H9 (cell line): Measurements from ENCODE around the gene OR6K6. TPM values are rescaled to one million over a fixed set of nuclear protein-coding genes. Genes with fewer than 3 reads are reported as not detected.

Experiments used
- DNase-seq: peaks from one replicate; pipeline ENCODE4 v3.0.0-alpha.2; 2017
- H2AFZ ChIP-seq: one replicate; pipeline ENCODE4 v1.6.1; 2013; ENCODE audit warnings: mild to moderate bottlenecking, low read length, control low read depth, moderate library complexity
- H2AK5ac ChIP-seq: 2 replicates; pipeline ENCODE4 v1.6.1; 2013; ENCODE audit warnings: low read length, control low read depth, mixed read lengths; ENCODE audit not compliant: insufficient read length
- H2BK120ac ChIP-seq: one replicate; pipeline ENCODE4 v1.6.1; 2013; ENCODE audit warnings: low read depth, mild to moderate bottlenecking, low read length, control low read depth, inconsistent platforms; ENCODE audit not compliant: poor library complexity, severe bottlenecking
- H2BK12ac ChIP-seq: 2 replicates; pipeline ENCODE4 v1.6.1; 2013; ENCODE audit warnings: low read length, control low read depth, mixed read lengths, low read depth; ENCODE audit not compliant: insufficient read length
- H2BK15ac ChIP-seq: 2 replicates; pipeline ENCODE4 v1.6.1; 2013; ENCODE audit warnings: low read depth, low read length, control low read depth
- H2BK20ac ChIP-seq: one replicate; pipeline ENCODE4 v1.6.1; 2013; ENCODE audit warnings: low read depth, mild to moderate bottlenecking, low read length, control low read depth, inconsistent platforms; ENCODE audit not compliant: poor library complexity, severe bottlenecking
- H2BK5ac ChIP-seq: 2 replicates; pipeline ENCODE4 v1.6.1; 2013; ENCODE audit warnings: low read length, control low read depth, mixed read lengths; ENCODE audit not compliant: insufficient read length
- H3K14ac ChIP-seq: 2 replicates; pipeline ENCODE4 v1.6.1; 2013; ENCODE audit warnings: low read length, control low read depth; ENCODE audit not compliant: insufficient read depth
- H3K18ac ChIP-seq: 2 replicates; pipeline ENCODE4 v1.6.1; 2013; ENCODE audit warnings: low read depth, mild to moderate bottlenecking, mixed read lengths, low read length, control low read depth; ENCODE audit not compliant: insufficient read length
- H3K23ac ChIP-seq: 2 replicates; pipeline ENCODE4 v1.6.1; 2013; ENCODE audit warnings: low read length, control low read depth, mixed read lengths, low read depth; ENCODE audit not compliant: insufficient read length
- H3K23me2 ChIP-seq: 2 replicates; pipeline ENCODE4 v1.6.1; 2013; ENCODE audit warnings: low read depth, mild to moderate bottlenecking, mixed read lengths, low read length, control low read depth; ENCODE audit not compliant: insufficient read length, poor library complexity, severe bottlenecking
- H3K27ac ChIP-seq: 2 replicates; pipeline ENCODE4 v1.5.1; 2013; ENCODE audit warnings: low read length, control low read depth, mixed read lengths, low read depth; ENCODE audit not compliant: insufficient read length
- H3K27me3 ChIP-seq: 2 replicates; pipeline ENCODE4 v1.6.1; 2013; ENCODE audit warnings: low read length, control low read depth, inconsistent platforms; ENCODE audit not compliant: insufficient read depth
- H3K4ac ChIP-seq: 2 replicates; pipeline ENCODE4 v1.6.1; 2013; ENCODE audit warnings: low read depth, mild to moderate bottlenecking, control low read depth, inconsistent platforms, low read length, moderate library complexity
- H3K4me1 ChIP-seq: 2 replicates; pipeline ENCODE4 v1.6.1; 2013; ENCODE audit warnings: low read length, control low read depth, inconsistent platforms; ENCODE audit not compliant: insufficient read depth
- H3K4me2 ChIP-seq: 2 replicates; pipeline ENCODE4 v1.6.1; 2013; ENCODE audit warnings: low read length, control low read depth, mixed read lengths; ENCODE audit not compliant: insufficient read length, insufficient read depth
- H3K56ac ChIP-seq: 2 replicates; pipeline ENCODE4 v1.6.1; 2013; ENCODE audit warnings: low read depth, mild to moderate bottlenecking, mixed read lengths, low read length, control low read depth; ENCODE audit not compliant: insufficient read length
- H3K79me1 ChIP-seq: 2 replicates; pipeline ENCODE4 v1.6.1; 2013; ENCODE audit warnings: low read depth, mild to moderate bottlenecking, moderate library complexity, low read length, control low read depth, inconsistent platforms; ENCODE audit not compliant: insufficient read depth, poor library complexity, severe bottlenecking
- H3K79me2 ChIP-seq: 2 replicates; pipeline ENCODE4 v1.6.1; 2013; ENCODE audit warnings: low read length, control low read depth, inconsistent platforms; ENCODE audit not compliant: insufficient read depth
- H3K9ac ChIP-seq: 2 replicates; pipeline ENCODE4 v1.6.1; 2013; ENCODE audit warnings: low read length, control low read depth, mixed read lengths; ENCODE audit not compliant: insufficient read length; ENCODE audit errors: extremely low read depth
- H3K9me3 ChIP-seq: one replicate; pipeline ENCODE4 v1.6.1; 2013; ENCODE audit warnings: low read depth, low read length, inconsistent platforms; ENCODE audit not compliant: control insufficient read depth
- H3T11ph ChIP-seq: one replicate; pipeline ENCODE4 v1.6.1; 2013; ENCODE audit warnings: mild to moderate bottlenecking, low read length, control low read depth, inconsistent platforms
- H4K20me1 ChIP-seq: one replicate; pipeline ENCODE4 v1.6.1; 2013; ENCODE audit not compliant: control insufficient read depth, insufficient read length, insufficient read depth
- H4K5ac ChIP-seq: 2 replicates; pipeline ENCODE4 v1.6.1; 2013; ENCODE audit warnings: low read depth, mild to moderate bottlenecking, mixed read lengths, low read length, control low read depth; ENCODE audit not compliant: insufficient read length
- H4K8ac ChIP-seq: replicated peaks from 2 replicates; pipeline ENCODE4 v1.6.1; 2013; ENCODE audit warnings: low read length, control low read depth, mixed read lengths, low read depth; ENCODE audit not compliant: insufficient read length
- H4K91ac ChIP-seq: 2 replicates; pipeline ENCODE4 v1.6.1; 2013; ENCODE audit warnings: low read depth, mild to moderate bottlenecking, moderate library complexity, mixed read lengths, low read length, control low read depth; ENCODE audit not compliant: insufficient read length
- H3K27ac Mint-ChIP-seq, 3 experiments: 2 replicates in 2 of 3; 3 replicates in 1 of 3; pipeline ENCODE4 v1.8.0; 2020 to 2021; ENCODE audit warnings: mixed read lengths in 3 of 3, mild to moderate bottlenecking in 1 of 3, moderate library complexity in 1 of 3
- H3K27me3 Mint-ChIP-seq: 2 replicates; pipeline ENCODE4 v1.8.0; 2021; ENCODE audit warnings: low read depth, mild to moderate bottlenecking, moderate library complexity, mixed read lengths
- H3K36me3 Mint-ChIP-seq, 3 experiments: 2 replicates in 2 of 3; 3 replicates in 1 of 3; pipeline ENCODE4 v1.8.0; 2020 to 2021; ENCODE audit warnings: low read depth in 3 of 3, mixed read lengths in 3 of 3; ENCODE audit not compliant: insufficient read depth in 1 of 3
- H3K4me1 Mint-ChIP-seq, 2 experiments: 2 replicates each; pipeline ENCODE4 v1.8.0; 2020; ENCODE audit warnings: mixed read lengths in 2 of 2
- H3K4me3 Mint-ChIP-seq, 2 experiments: 2 replicates in 1 of 2; 3 replicates in 1 of 2; pipeline ENCODE4 v1.8.0; 2020 to 2021; ENCODE audit warnings: mild to moderate bottlenecking in 2 of 2, mixed read lengths in 2 of 2, moderate library complexity in 1 of 2
- H3K9me3 Mint-ChIP-seq, 2 experiments: 2 replicates in 1 of 2; 3 replicates in 1 of 2; pipeline ENCODE4 v1.8.0; 2020; ENCODE audit warnings: mild to moderate bottlenecking in 2 of 2, mixed read lengths in 2 of 2, moderate library complexity in 1 of 2
- CTCF ChIP-seq: fragments of 200-600 bp; sonication (generic); conservative IDR thresholded peaks from 3 replicates; pipeline ENCODE4 v1.8.0; 2021; ENCODE audit warnings: antibody characterized with exemption, mild to moderate bottlenecking
- WGBS: extraction: QIAGEN DNeasy Blood & Tissue Kit; methylation state at CpG from one replicate; pipeline ENCODE4 v1.1.7; 2013; ENCODE audit warnings: missing lambda C conversion rate, low lambda C conversion rate, mixed read lengths; ENCODE audit not compliant: insufficient read length; ENCODE audit errors: extremely low coverage; 5-methylcytosine and 5-hydroxymethylcytosine counted together
- total RNA-seq: library from RNA; stranded (reverse); gene quantifications from 2 replicates; pipeline ENCODE4 v1.2.1, GENCODE V29; 2021

Gene OR6K6
- total RNA-seq, 1 experiment from 2014 or later = not detected

- H3K4me1 ChIP-seq = no peaks in the 10 kb centered on the region
- no peaks in the 10 kb centered on the region for H3K9me3 ChIP-seq
- no peaks in the 10 kb centered on the region for H4K20me1 ChIP-seq
- H3K9ac ChIP-seq = no peak overlapping the region
- no CpG with 5 or more reads among the region's 2 CpGs for WGBS
- peaks cover 6 to 12% of the 10 kb centered on the region in 2 experiments; a peak in 3 of 4 replicates for H3K4me1 Mint-ChIP-seq
- no peak overlapping the region for H3T11ph ChIP-seq
- H3K36me3 Mint-ChIP-seq = no peaks in the 10 kb centered on the region
- H3K56ac ChIP-seq = no peak overlapping the region
- H2BK5ac ChIP-seq = no peak overlapping the region
- TF ChIP-seq CTCF = peak; percentile 79
- H3K27ac ChIP-seq = no peak overlapping the region
- H3K4ac ChIP-seq = no peak overlapping the region
- no peak overlapping the region for H3K23ac ChIP-seq
- H3K18ac ChIP-seq = no peak overlapping the region
- no peaks in the 10 kb centered on the region for H3K27me3 ChIP-seq
- H3K14ac ChIP-seq = no peak overlapping the region
- no peaks in the 10 kb centered on the region for H3K23me2 ChIP-seq
- no peaks in the 10 kb centered on the region for H3K79me1 ChIP-seq
- peak; percentile 61 for DNase-seq
- no peak overlapping the region for H2AK5ac ChIP-seq
- H4K5ac ChIP-seq = no peak overlapping the region
- no peaks in the 10 kb centered on the region for H3K27me3 Mint-ChIP-seq
- H4K8ac ChIP-seq = no peak overlapping the region
- H2AFZ ChIP-seq = no peak overlapping the region
- H2BK120ac ChIP-seq = no peak overlapping the region
- H3K79me2 ChIP-seq = no peaks in the 10 kb centered on the region
- no peak overlapping the region for H2BK15ac ChIP-seq
- H2BK12ac ChIP-seq = no peak overlapping the region
- no peak overlapping the region for H3K4me2 ChIP-seq
- H3K9me3 Mint-ChIP-seq = no peaks in the 10 kb centered on the region; a peak in 1 of 5 replicates
- H4K91ac ChIP-seq = no peak overlapping the region
- no peak overlapping the region for H2BK20ac ChIP-seq
- H3K4me3 Mint-ChIP-seq = no peak overlapping the region
- no peak overlapping the region for H3K27ac Mint-ChIP-seq
Observed at GRCh38 chr1:158793604-158794003, 39.1 kb downstream of the OR6K6 start.
